Glomerular endothelial cell (primary cell): Measurements from ENCODE around the gene SMARCA2. TPM values are rescaled to one million over a fixed set of nuclear protein-coding genes. Genes with fewer than 3 reads are reported as not detected.

ENCODE experiments used
- DNase-seq: peaks from one replicate; pipeline ENCODE4 v3.0.0-alpha.2; 2011; ENCODE audit warnings: low read depth, low spot score; ENCODE audit errors: extremely low read depth
- total RNA-seq: library from RNA; depleted of rRNA; stranded (reverse); fragments of >200 nt; gene quantifications from 2 replicates; pipeline ENCODE4 v1.2.3, GENCODE V29; 2015

Gene SMARCA2
- total RNA-seq, 1 donor from 2014 or later: 72.5 TPM

DNA sequence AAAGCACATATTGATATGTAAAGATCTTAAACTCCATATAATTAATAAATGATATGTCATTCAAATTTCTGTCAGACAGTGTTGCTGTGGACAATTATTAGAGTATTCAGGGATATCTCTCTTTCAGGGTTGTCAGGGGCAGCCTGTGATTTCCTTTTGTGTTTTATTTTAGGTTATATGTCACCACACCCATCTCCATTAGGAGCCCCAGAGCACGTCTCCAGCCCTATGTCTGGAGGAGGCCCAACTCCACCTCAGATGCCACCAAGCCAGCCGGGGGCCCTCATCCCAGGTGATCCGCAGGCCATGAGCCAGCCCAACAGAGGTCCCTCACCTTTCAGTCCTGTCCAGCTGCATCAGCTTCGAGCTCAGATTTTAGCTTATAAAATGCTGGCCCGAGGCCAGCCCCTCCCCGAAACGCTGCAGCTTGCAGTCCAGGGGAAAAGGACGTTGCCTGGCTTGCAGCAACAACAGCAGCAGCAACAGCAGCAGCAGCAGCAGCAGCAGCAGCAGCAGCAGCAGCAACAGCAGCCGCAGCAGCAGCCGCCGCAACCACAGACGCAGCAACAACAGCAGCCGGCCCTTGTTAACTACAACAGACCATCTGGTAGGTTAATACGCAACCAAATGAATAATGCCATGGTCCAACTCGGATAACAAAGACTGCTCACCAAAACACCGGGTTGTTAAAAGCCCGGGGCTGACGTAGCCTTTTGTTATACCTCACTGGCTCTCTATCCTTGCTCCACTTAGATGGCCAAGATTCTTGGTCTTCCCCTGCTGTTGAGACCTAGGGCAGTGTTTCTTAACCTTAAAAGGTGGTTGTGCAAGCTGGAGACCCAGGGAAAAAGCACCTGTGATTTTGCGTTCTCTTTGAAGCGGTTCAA is 24.4 kb downstream of the SMARCA2 start:
- no peak for DNase-seq

DNA sequence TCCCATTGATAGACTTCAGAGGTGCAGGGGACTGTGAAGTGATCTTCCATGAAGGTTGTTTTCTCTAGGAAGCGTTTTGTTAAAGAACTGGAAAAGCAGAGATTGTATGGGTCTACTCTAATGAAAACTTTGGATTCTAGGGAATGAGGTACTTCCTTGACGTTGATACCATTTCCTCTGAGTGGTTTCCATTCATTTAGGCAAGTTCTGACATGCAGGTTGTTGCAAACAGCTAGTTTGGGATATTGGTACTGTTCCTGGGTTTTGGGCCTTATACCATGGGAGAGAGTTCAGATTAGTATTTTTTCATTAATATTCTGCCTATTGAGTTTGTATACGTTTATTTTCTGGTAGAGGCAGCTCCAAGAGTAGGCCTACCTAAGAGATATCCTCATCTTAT is 25.7 kb downstream of the SMARCA2 start:
- no peak for DNase-seq

DNA sequence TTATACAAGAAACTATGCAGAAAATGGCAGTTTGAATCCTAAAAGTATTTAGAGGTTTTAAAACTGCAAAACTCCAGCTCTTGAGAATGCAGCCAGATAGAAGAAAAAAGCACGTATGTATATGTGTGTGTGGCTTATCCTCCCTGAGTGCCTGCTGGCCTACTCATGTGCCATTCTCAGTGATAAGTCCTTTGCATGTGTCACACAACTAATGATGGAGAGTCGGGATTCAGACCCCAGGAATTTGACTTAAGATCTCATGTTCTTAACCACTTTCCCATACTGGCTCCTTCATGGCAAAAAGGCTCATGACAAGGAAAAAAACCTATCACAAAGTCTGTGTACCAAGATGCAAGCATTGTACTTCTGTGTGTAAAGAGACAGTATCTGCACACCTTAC is 26.6 kb downstream of the SMARCA2 start:
- no peak for DNase-seq

DNA sequence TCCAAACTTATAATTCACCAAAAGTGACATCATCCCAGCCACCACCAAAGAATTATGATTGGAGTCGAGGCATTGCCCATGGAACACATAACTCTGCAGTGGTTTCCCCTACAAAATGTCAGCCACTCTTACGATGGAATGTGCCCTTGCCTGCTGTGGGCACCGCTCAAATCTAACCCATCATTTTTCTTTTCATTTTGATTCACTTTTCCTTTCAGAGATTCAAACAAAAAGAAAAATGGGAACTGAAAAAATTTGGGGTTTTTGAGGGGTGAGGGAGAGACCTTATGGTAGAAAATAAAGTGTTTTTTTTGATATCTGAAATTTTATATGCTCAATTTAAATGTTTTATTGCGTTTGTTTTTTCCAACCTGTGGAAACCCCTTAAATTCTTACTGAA is 28.1 kb downstream of the SMARCA2 start:
- DNase-seq: no peak

DNA sequence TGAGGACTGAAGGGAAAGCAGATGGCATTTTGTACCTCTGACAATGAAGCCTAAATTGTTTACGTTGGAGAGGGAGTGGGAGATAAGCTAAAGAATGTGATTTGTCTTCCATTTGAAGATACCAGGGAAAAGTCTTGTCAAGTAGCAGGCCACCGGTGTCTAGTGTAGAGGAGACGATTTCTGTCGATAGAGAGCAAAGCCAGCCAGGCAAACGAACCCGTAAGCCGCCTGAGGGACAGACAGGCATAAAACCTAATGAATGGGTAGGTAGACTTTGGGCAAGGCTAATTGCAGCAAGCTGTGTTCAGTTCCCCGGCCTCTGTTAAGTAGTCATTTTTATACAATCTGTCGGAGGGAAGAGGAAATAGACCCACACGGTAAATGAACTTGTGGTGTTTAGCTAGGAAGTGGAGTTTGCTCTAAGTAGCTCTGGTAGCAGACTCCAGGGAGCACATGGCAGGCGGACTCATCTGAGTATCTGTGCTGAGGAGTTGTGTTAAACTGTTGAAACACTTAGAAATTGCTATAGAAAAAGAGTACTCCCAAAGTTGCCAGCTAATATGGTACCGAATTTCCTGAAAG is 28.8 kb downstream of the SMARCA2 start:
- DNase-seq: no peak

DNA sequence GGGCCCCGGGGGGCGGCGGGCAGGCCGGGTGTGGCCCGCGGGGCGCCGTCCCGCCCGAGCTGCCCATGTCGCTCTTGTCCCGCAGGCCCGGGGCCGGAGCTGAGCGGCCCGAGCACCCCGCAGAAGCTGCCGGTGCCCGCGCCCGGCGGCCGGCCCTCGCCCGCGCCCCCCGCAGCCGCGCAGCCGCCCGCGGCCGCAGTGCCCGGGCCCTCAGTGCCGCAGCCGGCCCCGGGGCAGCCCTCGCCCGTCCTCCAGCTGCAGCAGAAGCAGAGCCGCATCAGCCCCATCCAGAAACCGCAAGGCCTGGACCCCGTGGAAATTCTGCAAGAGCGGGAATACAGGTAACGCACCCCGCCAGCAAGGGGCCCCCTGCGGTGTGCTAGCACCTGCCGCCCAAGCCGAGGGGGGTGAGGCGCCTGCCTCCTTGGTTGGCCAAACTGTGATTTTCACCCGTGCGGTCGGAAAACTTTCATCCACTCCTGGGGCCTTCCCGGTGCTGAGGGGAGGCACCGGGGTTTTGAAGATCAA is 32.1 kb downstream of the SMARCA2 start:
- DNase-seq: no peak

DNA sequence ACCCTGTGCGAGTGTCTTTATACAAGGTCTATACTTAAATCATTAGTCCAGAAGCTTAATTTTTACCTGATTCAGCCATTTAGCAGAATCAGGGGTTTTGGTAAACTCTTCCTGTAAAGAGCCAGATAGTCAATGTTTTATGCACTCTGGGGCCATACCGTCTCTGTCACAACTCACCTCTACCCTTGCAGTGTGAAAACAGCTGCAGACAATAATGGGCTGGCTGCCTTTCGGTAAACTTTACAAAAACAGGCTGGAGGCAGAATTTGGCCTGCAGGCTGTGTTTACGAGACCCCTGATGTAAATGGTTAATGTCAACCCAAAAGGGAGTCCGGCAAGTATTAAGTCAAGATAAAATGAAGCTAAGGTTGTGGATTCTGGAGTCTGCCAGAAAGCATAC is 32.8 kb downstream of the SMARCA2 start:
- DNase-seq: no peak

DNA sequence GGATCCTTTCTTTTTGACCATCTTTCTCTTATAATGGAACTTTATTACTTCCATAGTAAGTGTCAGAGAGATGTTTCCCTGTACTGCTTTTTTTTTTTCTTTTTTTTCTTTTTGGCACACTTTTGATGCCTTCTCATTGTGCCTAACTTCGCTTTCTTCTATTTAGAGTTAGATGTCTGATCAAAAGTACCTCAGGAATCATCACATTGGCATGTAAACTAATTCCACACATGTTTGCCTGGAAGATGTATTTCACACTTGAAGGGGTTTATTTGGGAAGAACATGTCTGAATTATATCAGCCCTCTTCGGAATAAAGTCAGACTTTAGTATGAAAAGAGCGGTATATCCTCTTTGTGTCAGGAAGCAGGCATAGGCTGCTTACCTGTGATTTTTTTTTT is 35.1 kb downstream of the SMARCA2 start:
- no peak for DNase-seq

DNA sequence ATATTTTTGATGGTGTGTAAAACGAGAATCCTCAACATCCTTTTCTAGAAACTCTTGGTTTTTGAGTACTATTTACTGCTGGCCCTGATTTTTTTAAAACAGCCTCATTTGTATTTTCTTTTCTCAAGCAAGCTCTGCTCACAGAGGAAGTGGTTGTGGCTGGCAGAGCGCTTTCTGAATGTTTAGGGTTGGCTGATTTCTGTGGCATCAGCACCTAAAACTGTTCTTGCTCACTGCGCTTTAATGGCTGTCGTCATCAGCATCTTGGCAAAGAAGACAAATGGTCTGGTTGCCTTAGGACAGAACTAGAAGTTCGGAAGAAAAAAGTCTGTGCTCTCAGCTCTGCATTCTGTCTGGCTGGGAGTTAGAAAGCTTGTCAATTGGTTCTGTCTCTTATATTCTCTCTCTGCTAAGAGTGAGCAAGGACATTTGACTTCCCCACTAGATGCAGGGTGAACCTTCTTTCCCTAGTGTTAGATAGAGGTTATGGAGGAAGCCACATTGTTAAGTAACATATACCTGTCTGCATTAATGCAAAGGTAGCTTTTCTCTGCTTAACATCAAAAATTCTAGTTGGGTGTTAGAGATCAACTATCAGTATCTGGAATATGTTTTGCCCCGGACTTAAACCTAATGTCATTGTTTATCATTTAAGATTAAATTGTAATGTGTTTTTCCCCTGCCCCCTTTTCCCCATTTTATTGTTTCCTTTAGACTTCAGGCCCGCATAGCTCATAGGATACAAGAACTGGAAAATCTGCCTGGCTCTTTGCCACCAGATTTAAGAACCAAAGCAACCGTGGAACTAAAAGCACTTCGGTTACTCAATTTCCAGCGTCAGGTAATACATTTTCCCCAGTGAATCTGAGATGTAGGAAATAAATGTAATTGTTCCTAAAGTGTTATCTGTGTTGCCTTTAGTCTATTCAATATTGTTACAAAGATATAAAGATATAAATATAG is 39.0 kb downstream of the SMARCA2 start:
- DNase-seq: no peak

DNA sequence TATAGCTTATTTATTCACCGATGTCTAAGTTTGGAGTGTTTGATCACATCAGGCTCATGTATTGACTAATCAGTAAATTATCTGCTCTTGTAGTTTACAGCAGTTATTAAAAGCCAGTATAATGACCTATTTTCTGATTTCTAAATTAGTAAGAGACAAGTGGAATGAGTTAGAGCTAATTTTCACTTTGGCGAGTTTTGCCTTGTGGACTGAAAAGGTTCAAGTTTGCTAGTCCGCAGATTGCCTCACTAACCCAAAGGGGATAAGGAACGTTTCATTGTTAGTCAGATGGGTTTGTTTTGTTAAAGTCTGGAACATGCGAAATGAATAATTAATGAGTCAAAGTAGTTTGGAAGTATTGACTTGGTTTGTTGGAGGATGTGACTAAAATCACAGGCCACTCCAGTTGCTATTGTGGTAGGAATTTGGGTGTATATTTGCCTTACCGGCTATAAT is 40.1 kb downstream of the SMARCA2 start:
- DNase-seq: peak; percentile 20

DNA sequence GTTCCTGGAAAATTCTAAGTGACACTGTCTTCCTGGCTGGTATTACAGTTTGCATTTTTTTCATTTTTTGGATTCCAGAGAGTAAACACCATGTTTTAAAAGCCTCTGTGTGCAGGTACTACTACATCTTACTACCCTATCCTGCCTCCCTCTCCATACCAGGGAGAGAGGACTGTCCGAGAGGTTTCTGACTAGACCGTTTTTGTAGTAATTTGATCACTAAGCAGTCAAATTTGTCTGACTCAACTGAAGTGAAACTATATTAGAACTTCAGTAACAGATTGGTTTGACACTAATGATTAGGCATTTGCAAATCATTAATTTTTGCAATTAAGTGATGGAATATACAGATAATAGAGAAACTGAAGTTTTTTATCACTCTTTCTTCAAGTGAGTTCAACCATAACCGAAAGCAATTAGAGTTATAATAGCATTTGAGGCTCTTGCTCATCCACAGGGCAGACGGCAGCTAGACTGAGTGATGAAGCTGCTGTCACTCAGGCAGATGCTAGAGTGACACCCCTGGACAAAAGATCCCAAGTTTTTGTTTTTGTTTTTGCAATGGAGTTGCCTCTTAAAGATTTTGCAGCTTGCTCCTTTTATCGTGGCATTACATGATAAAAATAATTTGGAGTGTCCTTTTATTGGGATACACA is 44.3 kb downstream of the SMARCA2 start:
- DNase-seq: no peak

DNA sequence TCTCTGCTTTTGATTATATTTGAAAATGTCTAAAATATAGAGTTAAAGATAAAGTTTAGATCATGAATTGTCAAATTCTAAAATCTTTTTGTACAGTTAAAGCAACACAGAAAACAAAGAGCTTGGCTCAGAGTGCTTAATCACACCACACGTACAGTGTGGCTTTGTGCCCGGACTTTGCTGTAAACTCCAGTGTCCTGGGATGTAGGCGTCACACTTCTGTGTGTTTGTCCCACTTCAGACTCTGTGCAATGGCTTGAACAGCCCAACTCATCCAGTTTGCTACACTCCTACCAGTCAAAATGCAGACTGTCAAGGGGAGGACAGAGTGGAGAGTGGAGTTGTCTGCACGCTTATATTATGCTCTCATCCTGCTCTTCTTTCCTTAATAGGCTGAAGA is 45.3 kb downstream of the SMARCA2 start:
- DNase-seq: no peak

DNA sequence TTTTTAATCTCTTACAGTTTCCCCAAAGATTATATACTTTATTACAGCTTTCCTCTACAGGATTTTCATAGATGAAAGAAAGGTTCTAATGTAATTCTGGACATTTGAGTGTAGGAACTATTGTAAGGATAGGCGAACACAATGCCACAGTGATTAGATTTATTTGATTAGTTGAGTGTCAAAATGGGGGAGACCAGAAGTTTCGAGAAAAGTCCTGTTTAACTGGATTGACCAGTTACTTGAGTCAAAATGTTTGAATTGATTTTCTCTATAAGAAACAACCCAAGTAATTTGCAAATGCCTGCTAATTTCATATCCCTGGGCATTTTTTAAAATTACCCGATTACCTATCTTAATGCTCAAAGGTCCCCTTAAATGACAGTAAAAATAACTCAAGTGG is 50.6 kb downstream of the SMARCA2 start:
- no peak for DNase-seq

DNA sequence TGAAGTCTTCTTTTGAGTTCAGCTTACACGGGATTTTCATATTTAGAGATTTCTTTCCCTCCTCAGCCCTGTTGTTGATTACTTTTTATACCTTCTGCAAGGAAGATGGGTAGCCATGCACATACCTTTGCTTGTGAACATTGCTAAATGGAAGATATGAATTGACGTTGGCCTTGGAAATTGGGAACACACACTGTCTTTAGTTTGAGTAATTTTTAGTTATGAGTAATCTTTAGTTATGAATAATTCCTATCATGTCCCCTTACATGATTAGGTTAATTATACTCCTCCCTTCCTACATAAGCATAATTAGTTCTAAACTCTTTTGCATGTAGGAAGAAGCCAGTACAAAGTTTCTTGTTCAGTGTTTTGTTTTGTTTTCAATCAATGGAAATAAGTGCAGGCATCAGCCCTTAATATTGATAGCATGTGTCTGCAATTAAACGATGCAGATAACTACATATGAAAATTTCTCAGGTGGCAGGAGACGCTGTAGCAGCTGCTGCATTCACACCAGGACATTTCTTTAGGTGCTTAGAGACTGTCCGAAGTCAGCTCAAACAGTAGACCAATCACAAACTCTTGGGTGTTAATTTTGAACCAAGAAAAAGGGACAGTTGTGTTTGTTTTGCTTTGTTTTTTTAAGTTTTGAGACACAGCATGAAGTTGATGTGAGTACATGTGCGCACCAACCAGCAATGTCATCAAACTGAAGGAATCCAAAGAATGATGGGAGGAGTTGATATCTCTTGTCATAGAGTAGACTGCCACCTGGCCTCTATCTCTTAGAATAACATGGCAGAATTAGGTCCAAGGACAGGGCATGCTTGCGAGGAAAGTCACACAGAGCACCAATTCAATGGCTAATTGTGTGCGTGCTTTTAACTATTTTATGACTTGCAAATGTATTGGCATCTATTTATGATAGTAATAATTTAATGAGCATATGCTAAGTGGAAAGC is 51.4 kb downstream of the SMARCA2 start:
- DNase-seq: no peak

DNA sequence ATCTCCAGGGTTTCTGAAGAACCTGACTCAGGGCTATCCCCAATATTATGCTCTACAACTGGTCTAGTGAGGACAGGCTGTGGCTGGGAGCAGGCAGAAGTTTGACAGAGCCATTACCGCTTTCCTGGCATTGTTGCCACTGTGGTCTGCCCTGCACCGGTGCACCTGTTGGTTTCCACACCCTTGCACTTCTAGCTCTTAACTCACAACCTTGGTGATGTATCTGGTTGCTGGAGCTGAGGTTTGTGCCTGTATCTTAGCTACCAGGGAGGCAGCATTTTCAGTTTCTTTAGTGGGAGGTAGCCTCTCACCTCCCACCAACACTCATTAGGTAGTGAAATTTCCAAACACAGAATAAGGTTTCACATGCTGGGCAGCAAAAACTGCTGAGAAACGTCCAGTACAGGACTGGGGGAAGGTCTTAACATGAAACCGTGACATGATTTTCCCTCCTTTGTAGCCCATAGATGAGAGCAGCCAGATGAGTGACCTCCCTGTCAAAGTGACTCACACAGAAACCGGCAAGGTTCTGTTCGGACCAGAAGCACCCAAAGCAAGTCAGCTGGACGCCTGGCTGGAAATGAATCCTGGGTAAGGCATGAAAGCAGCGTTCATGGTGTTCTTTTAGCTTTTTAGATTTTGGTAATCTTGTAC is 57.7 kb downstream of the SMARCA2 start:
- no peak for DNase-seq

DNA sequence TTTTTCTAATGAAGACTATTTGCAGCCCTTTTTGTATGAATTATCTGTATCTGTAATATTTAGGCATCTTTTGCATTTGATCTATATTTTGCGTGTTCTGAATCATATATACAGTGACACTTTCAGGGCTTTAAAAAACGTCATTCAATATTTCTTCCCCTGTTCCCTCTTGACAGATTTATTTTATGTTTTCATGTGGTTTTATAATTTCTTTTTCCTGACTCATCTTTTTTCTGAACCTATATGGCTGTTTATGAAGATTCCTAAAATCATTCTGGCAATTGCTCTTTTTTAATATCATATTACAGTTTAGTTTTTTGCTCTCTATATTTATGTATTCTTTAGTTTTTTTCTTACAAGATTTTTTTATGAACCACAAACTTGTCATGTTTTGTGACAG is 67.6 kb downstream of the SMARCA2 start:
- DNase-seq: no peak

DNA sequence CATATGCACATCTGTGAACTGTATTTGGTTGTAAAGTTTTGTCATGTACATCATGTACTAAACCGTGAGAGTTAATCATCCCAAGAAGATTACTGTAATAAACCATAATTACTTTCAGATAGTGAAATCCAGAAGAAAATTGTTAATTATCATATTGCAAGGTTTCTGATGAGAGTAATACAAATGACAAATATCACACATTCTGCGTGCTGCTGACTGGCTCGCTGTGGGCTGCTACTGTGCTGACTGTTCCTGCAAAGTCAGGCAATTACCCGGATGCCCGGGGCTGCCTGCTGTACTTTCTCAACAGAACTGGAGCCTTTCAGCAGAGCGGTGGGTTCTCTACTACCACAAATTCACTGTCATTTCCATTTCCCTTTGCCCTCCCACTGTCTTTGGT is 68.3 kb downstream of the SMARCA2 start:
- DNase-seq: no peak

DNA sequence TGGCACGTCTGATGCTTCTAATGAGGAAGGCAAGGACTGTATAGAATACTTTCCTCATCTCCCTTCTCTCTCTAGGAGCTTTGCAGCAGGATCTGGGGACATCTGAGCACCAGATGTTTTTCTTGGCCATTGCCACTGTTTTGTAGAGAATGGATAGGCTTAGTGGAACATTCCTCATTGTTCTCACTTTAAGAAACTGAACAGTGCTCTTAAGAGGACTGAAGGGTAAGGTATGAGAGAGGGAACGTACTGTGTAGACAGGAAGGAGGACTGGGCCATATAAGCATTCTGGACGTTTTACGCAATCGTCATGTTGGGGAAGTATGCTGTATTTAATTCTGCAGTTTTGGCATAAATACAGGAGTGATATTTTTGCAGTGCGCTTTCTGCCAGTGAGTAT is 70.6 kb downstream of the SMARCA2 start:
- peak; percentile 22 for DNase-seq

DNA sequence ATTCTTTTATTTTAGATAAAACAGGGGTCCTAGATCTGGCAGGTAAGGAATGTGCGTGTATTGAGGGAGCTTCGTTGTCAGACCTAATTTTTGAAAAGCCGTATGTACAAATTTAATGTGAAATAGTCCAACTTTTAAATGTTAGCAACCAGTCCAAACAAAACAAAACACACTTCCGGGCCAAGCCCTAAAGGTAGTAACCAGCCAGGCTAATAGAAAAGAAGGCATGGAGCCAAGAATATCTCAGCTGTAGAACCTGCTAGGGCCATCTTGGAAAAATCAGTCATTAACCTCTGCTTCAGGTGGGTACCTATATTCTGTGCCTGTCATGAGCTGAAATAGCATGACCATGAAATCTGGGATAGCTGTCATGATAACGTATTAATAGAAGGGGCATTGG is 71.0 kb downstream of the SMARCA2 start:
- no peak for DNase-seq
